ENCODE data around the gene CDR2.

GRCh38 chr16:22304411-22304810 lies 70.0 kb downstream of the CDR2 start:
- TF ChIP-seq EZH2 (IDR thresholded peaks at IDR 0.05; ENCODE audit: borderline replicate concordance) (no peak), CTCF (IDR thresholded peaks at IDR 0.05; ENCODE audit: poor library complexity) (no peak), EZH2phosphoT487 (IDR thresholded peaks at IDR 0.05; ENCODE audit: low read depth, severe bottlenecking, unreplicated experiment) (no peak)
